Astrocyte (in vitro differentiated cells and primary cell): ENCODE data around the gene FERMT3. TPM values are rescaled to one million over a fixed set of nuclear protein-coding genes. Genes with fewer than 3 reads are reported as not detected.
A peak's percentile ranks its signal among the peaks of the same experiment; 100 is the strongest.

Experiments used
- DNase-seq: peaks from one replicate; pipeline ENCODE4 v3.0.0-alpha.2; 2010; ENCODE audit warnings: low read depth
- FAIRE-seq: peaks from 2 replicates; lab custom pipeline; 2011; peaks lifted over from hg19 to GRCh38; lab: Jason Lieb, UNC
- H2AFZ ChIP-seq: 2 replicates; pipeline ENCODE4 v1.6.0; 2012; ENCODE audit warnings: low read depth, low read length, inconsistent platforms
- H3K27ac ChIP-seq: 2 replicates; pipeline ENCODE4 v1.5.1; 2011; ENCODE audit warnings: low read depth, low read length, inconsistent platforms
- H3K27me3 ChIP-seq: 2 replicates; pipeline ENCODE4 v1.6.0; 2011; ENCODE audit warnings: low read length, inconsistent platforms; ENCODE audit not compliant: insufficient read depth
- H3K36me3 ChIP-seq: 2 replicates; pipeline ENCODE4 v1.5.1; 2011; ENCODE audit warnings: low read length, inconsistent platforms; ENCODE audit not compliant: insufficient read depth
- H3K4me1 ChIP-seq: 2 replicates; pipeline ENCODE4 v1.5.1; 2011; ENCODE audit warnings: low read length, inconsistent platforms; ENCODE audit not compliant: insufficient read depth
- H3K4me2 ChIP-seq: 2 replicates; pipeline ENCODE4 v1.6.0; 2012; ENCODE audit warnings: low read length, inconsistent platforms
- H3K4me3 ChIP-seq: 2 replicates; pipeline ENCODE4 v1.5.1; 2011; ENCODE audit warnings: low read depth, mild to moderate bottlenecking, low read length, inconsistent platforms; ENCODE audit not compliant: insufficient read depth
- H3K79me2 ChIP-seq: 2 replicates; pipeline ENCODE4 v1.6.0; 2012; ENCODE audit warnings: mild to moderate bottlenecking, low read length, inconsistent platforms; ENCODE audit not compliant: insufficient read depth
- H3K9ac ChIP-seq: 2 replicates; pipeline ENCODE4 v1.6.0; 2012; ENCODE audit warnings: mild to moderate bottlenecking, low read length, inconsistent platforms
- H3K9me3 ChIP-seq: 2 replicates; pipeline ENCODE4 v1.5.1; 2012; ENCODE audit warnings: low read depth, mild to moderate bottlenecking, low read length, inconsistent platforms; ENCODE audit not compliant: insufficient read depth
- H4K20me1 ChIP-seq: 2 replicates; pipeline ENCODE4 v1.6.0; 2012; ENCODE audit warnings: low read length, inconsistent platforms; ENCODE audit not compliant: insufficient read depth
- H3K27ac Mint-ChIP-seq: one replicate; pipeline ENCODE4 v1.8.0; 2021; ENCODE audit warnings: mild to moderate bottlenecking, mixed read lengths; ENCODE audit not compliant: unreplicated experiment
- H3K27me3 Mint-ChIP-seq: one replicate; pipeline ENCODE4 v1.8.0; 2021; ENCODE audit warnings: low read depth, mixed read lengths; ENCODE audit not compliant: unreplicated experiment
- H3K36me3 Mint-ChIP-seq: one replicate; pipeline ENCODE4 v1.8.0; 2021; ENCODE audit warnings: low read depth, mixed read lengths; ENCODE audit not compliant: unreplicated experiment
- H3K4me1 Mint-ChIP-seq: one replicate; pipeline ENCODE4 v1.8.0; 2021; ENCODE audit warnings: low read depth, mixed read lengths; ENCODE audit not compliant: unreplicated experiment
- H3K4me3 Mint-ChIP-seq: one replicate; pipeline ENCODE4 v1.8.0; 2021; ENCODE audit warnings: mild to moderate bottlenecking, moderate library complexity, mixed read lengths; ENCODE audit not compliant: unreplicated experiment
- H3K9me3 Mint-ChIP-seq: one replicate; pipeline ENCODE4 v1.8.0; 2021; ENCODE audit warnings: mild to moderate bottlenecking, mixed read lengths; ENCODE audit not compliant: unreplicated experiment
- EZH2 ChIP-seq: IDR thresholded peaks from 2 replicates; pipeline ENCODE4 v1.6.1; 2012; ENCODE audit warnings: mild to moderate bottlenecking, low read length, inconsistent platforms; ENCODE audit not compliant: insufficient read depth
- total RNA-seq: library from RNA; stranded (reverse); gene quantifications from 2 replicates; pipeline ENCODE4 v1.2.1, GENCODE V29; 2021
- TF ChIP-seq, protein P1 (sequence below): IDR thresholded peaks from 2 replicates; pipeline ENCODE4 v1.5.1; 2011; ENCODE audit warnings: low read depth, mild to moderate bottlenecking, inconsistent platforms, low read length, moderate library complexity; ENCODE audit not compliant: insufficient read depth

The FERMT3 gene
- total RNA-seq, 1 donor from 2014 or later = 1.3 TPM

DNA sequence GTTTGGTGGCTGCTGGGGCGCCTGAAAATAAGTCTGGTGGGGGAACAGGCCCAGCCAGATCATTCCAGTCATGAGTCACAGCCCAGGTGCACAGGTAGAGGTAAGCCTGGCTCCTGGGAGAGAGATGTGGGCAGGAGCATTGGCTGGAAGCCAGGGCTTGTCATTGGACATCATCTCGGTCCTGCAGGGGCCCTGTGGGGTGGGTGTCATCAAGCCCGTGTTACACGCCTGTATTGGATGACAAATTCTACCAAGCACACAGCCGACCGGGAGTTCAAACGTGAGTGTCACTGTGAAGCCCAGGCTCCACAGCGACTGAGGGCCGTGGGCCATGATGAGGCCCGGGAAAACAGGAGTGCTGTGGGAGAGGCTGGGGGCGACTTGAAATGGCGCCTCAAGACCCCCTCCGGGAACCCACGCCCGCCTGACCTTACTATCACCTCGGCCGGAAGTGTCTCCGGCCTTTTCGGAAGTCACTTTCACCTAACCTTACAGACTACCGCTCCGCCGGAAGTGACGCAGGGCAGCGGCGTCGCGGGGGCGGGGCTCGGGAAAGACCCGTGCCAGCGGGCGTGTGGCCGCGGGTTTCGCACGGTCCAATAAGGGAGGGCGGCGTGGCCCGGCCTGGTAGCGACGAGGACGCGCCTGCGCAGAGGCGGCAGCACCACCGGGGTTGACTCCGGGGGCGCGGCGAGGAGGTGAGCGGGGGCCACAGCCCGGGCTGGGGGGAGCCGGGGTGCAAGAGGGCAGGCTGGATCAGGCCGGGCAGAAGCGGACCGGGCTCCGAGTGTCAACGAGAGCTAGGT lies 34.1 kb downstream of the FERMT3 start, which contains the start of gene FKBP2:
Gene FKBP2 (plus strand): TSS at position 661 of the 806 bp plus-strand sequence. CDS start 1,293 bp downstream, outside the sequence.
- Mint-ChIP-seq H3K36me3 (peaks cover 9% of the 10 kb centered on the region), H3K4me1 (peaks cover 18% of the 10 kb centered on the region), H3K27me3 (no peaks in the 10 kb centered on the region), H3K4me3 (peak within 1 kb of the TSS; percentile 91), H3K9me3 (no peaks in the 10 kb centered on the region), H3K27ac (peak within 1 kb of the TSS; percentile 97)
- H3K4me3 ChIP-seq = peak within 1 kb of the TSS; percentile 84
- H3K9me3 ChIP-seq = no peaks in the 10 kb centered on the region
- peak within 1 kb of the TSS; percentile 99 for H3K4me2 ChIP-seq
- H3K4me1 ChIP-seq = peaks cover 38% of the 10 kb centered on the region
- peak; percentile 86 for DNase-seq
- peak within 1 kb of the TSS; percentile 87 for H2AFZ ChIP-seq
- no peaks in the 10 kb centered on the region for H3K27me3 ChIP-seq
- H3K36me3 ChIP-seq = peaks cover 14% of the 10 kb centered on the region
- H4K20me1 ChIP-seq = peaks cover 33% of the 10 kb centered on the region
- H3K27ac ChIP-seq = peak within 1 kb of the TSS; percentile 94
- H3K9ac ChIP-seq = peak within 1 kb of the TSS; percentile 88
- no peak for FAIRE-seq
- peaks cover 42% of the 10 kb centered on the region for H3K79me2 ChIP-seq
- TF ChIP-seq, protein P1, sequence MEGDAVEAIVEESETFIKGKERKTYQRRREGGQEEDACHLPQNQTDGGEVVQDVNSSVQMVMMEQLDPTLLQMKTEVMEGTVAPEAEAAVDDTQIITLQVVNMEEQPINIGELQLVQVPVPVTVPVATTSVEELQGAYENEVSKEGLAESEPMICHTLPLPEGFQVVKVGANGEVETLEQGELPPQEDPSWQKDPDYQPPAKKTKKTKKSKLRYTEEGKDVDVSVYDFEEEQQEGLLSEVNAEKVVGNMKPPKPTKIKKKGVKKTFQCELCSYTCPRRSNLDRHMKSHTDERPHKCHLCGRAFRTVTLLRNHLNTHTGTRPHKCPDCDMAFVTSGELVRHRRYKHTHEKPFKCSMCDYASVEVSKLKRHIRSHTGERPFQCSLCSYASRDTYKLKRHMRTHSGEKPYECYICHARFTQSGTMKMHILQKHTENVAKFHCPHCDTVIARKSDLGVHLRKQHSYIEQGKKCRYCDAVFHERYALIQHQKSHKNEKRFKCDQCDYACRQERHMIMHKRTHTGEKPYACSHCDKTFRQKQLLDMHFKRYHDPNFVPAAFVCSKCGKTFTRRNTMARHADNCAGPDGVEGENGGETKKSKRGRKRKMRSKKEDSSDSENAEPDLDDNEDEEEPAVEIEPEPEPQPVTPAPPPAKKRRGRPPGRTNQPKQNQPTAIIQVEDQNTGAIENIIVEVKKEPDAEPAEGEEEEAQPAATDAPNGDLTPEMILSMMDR = no peak
- no peak for TF ChIP-seq EZH2

DNA sequence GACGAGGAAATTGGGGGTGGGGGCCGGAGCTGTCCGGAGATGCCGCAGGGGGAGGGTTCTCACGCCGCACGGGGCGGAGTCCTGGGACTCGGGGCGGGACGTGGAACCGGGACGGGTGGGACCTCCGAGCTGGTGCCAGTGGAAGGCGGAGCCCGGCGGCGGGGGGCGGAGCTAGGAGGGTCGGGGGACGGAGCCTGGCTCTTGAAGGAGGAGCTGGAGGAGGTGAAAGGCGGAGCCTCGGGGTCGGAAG lies 34.6 kb downstream of the FERMT3 start:
- DNase-seq (no peak), FAIRE-seq (no peak)
- Histone ChIP-seq H3K4me1 (peaks cover 37% of the 10 kb centered on the region), H3K27me3 (no peaks in the 10 kb centered on the region), H3K79me2 (peaks cover 48% of the 10 kb centered on the region), H3K36me3 (peaks cover 14% of the 10 kb centered on the region), H2AFZ (peak overlapping the region; percentile 69), H3K4me2 (peak overlapping the region; percentile 99), H3K4me3 (peak overlapping the region; percentile 84), H4K20me1 (peaks cover 28% of the 10 kb centered on the region), H3K9ac (peak overlapping the region; percentile 88), H3K27ac (peak overlapping the region; percentile 94), H3K9me3 (no peaks in the 10 kb centered on the region)
- peak overlapping the region; percentile 26 for H3K27ac Mint-ChIP-seq
- no peak for TF ChIP-seq EZH2
- TF ChIP-seq, protein P1 = no peak
- peak overlapping the region; percentile 91 for H3K4me3 Mint-ChIP-seq
- no peaks in the 10 kb centered on the region for H3K27me3 Mint-ChIP-seq
- H3K36me3 Mint-ChIP-seq = peaks cover 9% of the 10 kb centered on the region
- peaks cover 18% of the 10 kb centered on the region for H3K4me1 Mint-ChIP-seq
- no peaks in the 10 kb centered on the region for H3K9me3 Mint-ChIP-seq
